ENCODE data around the gene RAB4B.
A peak's percentile ranks its signal among the peaks of the same experiment; 100 is the strongest.
"Not testable (repeated sequence)": the region's sequence is repeated elsewhere in the genome, so short reads cannot be mapped to it uniquely, and the experiment has no call there.

The RAB4B gene, protein sequence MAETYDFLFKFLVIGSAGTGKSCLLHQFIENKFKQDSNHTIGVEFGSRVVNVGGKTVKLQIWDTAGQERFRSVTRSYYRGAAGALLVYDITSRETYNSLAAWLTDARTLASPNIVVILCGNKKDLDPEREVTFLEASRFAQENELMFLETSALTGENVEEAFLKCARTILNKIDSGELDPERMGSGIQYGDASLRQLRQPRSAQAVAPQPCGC

DNA sequence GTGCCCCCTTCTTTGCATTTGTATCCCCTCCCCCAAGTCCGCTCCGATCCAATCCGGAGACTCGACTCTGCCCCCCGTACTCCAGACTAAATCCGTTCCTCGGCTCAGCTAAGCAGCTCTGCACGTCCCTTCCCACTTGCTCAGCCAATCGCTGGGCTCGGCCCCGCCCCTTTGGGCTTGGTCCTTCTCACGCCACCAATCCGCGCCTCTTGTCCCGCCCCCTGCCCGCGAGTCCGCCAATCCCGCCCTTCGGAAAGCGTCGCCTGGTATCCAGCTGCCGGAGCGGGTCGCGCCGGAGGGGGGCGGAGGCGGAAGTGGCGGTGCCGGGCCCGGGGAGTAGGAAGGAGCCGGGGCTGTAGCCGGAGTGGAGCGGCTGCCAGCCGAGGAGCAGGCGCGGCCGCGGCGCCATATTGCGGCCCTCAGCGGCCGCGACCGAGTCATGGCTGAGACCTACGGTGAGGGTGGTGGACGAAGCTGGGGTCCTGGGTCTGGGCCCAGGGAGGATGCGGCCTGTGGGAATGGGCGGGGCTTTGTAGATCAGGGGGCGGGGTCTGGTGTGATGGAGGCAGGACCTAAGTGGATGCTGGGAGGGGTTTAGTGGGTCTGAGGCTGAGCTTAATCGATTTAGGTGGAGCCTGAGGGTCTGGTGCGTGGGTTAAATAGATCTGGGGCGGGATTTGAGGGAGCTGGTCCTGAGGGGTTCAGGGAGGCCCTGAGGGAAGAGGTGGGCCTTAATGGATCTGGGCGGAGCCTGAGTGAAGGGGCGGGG is at the start of gene RAB4B:
Gene RAB4B, plus strand, starts transcription at position 311 of the 769 bp plus-strand sequence. Its CDS starts 129 bp downstream, at position 440.
- DNase-seq, result peak; percentile 98

DNA sequence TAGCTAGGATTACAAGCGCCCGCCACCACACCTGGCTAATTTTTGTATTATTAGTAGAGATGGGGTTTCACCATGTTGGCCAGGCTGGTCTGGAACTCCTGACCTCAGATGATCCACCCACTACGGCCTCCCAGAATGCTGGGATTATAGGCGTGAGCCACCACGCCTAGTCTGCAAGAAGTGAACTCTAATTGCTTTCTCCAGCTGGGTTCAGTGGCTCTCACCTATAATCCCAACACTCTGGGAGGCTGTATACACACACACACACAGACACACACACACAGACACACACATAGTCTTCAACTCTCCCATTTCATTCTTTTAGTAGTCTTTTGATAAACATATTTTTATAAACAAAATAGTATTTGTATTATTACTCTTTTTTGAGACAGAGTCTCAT is 48.0 kb upstream of the RAB4B start:
- not testable (repeated sequence) for DNase-seq

DNA sequence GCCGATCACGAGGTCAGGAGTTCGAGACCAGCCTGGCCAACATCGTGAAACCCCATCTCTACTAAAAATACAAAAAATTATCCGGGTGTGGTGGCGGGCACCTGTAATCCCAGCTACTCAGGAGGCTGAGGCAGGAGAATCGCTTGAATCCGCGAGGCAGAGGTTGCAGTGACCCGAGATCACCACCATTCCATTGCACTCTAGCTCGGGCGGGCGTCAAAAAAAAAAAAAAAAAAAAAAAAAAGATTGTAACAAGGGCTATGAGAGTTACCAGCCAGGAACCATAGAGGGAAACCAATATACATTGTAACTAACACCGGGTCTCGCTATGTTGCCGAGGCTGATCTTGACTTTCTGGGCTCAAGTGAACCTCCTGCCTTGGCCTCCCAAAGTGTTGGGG is 45.7 kb upstream of the RAB4B start:
- not testable (repeated sequence) for DNase-seq

DNA sequence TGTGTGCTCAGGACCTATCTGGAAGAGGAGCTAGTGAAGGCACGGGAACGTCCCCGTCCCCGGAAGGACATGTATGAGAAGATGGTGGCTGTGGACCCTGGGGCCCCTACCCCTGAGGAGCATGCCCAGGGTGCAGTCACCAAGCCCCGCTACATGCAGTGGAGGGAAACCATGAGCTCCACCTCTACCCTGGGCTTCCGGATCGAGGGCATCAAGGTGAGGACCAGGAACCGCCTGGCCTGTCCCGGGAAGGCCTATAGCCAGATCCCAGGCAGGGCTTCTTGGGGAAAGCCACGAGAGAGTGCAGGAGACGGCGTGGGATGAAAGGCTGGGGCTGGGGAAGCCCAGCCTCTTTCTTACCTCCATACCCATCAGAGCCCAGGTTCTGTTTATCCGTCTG is 44.9 kb upstream of the RAB4B start:
- DNase-seq, result no peak

DNA sequence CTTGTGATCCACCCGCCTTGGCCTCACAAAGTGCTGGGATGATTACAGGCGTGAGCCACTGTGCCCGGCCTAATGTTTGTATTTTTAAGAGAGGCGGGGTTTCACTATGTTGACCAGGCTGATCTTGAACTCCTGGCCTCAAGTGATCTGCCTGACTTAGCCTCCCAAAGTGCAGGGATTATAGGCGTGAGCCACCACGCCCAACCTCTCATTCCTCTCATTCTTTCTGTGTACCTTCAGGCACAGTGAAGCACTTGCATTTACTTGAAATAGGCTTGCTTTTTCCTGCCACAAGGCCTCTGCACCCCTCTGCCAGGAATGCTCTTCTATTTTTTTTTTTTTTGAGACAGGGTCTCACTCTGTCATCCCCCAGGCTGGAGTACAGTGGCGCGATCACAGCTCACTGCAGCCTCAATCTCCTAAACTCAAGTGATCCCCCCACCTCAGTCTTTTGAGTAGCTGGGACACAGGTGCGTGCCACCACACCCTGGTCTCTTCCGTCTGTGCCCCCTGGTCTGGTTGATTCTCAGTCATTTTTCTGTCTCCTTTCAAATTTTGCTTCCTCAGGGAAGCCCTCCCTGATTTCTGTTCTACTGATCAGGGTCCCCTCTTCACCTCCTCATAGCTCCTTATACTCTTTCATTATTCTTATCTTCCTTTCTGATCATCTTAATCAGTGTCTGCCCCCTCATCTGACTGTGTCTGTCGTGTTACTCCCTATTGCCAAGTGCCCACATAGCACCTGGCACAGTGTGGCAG is 42.9 kb upstream of the RAB4B start:
- DNase-seq, result no peak

DNA sequence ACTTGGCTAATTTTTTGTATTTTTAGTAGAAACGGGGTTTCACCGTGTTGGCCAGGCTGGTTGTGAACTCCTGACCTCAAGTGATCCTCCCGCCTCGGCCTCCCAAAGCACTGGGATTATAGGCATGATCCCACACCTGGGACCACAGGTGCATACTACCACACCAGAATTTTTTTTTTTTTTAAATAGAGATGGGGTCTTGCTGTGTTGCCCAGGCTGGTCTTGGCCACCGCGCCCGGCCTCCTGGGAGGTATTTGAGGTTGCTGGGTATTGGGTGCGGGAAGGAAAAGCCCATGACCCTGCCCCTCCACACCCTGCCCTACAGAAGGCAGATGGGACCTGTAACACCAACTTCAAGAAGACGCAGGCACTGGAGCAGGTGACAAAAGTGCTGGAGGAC is 41.4 kb upstream of the RAB4B start:
- DNase-seq, result no peak

DNA sequence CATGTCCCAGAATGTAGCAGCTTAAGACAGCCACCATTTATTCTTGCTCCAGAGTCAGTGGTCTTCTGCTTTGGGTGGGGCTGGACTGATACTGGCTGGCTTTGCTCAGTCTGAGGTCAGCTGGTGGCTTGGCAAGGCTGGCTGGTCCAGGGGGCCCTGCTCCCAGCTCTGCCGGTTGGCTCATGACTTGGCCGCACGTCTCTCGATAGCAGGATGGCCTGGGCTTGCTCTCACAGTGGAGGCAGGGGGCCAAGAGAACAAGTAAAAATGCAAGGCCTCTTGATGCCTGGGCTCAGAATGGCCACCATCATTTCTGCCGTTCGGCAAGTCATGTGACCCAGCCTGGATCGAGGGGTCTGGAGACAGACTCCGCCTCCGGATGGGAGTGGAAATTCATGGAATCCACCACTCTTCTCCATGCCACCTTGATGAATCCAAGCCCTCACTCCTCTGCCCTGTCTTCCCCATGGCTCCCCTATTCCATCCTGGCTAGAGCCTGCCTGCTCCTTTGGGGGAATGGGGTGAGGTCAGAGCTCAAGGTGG is 40.9 kb upstream of the RAB4B start:
- no peak for DNase-seq

DNA sequence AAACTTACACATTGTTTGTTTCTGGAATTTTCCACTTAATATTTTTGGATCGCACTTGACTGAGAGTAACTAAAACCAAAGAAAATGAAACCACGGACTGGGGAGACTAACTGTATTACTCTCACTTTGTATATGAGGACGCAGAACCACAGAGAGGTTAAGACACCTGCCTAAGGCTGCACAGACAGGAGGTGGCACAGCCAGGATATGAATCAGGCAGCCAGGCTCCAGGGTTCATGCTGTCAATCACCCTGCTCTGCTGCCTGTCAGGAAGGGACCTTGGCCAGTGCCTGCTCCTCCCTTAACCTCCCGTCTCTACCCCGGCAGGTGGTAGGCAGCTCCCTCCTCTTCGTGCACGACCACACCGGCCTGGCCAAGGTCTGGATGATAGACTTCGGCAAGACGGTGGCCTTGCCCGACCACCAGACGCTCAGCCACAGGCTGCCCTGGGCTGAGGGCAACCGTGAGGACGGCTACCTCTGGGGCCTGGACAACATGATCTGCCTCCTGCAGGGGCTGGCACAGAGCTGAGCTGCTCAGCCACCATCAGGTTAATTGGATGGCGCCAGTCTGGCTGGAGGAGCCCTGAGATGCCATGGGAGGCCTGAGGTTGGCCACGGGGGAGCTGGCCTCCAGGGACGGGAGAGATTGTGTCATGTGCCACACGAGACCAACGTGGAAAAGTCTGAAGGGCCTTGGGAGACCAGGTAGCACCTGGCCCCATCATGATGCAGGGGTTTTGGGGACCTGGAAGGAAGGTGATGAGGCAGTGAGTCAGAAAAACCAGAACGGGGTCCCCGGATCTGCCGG is 38.8 kb upstream of the RAB4B start:
- DNase-seq, result no peak

DNA sequence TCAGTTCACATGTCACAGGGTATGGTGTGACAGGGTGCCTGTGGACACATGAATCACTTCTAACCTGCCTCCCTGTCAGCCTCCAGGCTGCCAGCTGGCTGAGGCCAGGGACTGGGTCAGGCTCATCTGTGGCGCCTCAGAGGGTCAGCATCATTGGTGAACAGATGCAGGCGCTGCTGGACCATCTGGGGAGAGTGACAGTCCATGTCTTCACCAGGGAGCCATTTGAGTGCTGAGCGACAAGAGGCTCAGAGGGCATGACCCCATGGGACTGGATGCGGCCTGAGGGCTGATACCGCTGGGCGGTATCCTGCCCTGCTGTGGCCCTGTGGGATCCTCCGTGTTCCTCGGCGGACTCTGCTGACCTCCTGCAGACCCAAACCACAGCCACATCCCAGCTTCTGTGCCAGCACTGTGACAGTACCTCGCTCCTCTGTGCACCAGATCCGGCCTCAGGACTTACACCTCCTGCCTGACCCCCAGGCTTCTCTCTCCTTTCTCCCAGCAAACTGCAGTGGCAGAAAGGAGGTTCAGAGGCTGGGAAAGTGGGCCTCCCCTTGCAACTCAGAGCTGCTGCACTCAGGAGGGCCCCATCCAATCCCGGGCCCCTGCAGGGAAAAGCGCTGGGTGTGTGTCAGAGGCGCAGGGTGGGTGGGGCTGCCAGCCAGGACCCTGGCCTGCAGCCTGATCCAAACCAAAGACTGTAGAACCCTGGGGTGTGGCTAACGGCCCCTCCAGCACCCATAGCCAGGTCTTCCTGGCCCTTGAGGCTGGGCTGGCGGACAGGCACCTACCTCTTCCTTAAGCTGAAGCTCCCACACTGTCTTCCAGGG is 38.0 kb upstream of the RAB4B start:
- no peak for DNase-seq

DNA sequence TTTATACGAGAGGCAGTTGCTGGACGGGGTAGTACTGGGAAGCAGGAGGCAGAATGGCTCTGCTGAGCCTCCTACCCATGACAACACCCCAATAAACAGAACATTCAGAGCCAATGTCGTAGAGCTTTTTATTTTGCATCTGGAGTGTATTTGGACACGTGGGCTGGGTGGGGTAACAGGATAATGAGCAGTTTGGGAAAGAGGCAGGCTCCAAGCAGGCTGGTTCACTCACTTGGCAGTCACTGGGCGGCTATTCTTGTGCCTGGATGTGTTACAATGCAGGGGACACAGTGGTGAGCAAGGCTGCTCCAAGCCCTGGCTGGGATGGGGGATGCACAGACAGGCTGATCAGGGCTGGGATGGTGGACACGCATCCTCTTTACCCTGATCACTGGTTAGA is 37.3 kb upstream of the RAB4B start:
- DNase-seq, result no peak

DNA sequence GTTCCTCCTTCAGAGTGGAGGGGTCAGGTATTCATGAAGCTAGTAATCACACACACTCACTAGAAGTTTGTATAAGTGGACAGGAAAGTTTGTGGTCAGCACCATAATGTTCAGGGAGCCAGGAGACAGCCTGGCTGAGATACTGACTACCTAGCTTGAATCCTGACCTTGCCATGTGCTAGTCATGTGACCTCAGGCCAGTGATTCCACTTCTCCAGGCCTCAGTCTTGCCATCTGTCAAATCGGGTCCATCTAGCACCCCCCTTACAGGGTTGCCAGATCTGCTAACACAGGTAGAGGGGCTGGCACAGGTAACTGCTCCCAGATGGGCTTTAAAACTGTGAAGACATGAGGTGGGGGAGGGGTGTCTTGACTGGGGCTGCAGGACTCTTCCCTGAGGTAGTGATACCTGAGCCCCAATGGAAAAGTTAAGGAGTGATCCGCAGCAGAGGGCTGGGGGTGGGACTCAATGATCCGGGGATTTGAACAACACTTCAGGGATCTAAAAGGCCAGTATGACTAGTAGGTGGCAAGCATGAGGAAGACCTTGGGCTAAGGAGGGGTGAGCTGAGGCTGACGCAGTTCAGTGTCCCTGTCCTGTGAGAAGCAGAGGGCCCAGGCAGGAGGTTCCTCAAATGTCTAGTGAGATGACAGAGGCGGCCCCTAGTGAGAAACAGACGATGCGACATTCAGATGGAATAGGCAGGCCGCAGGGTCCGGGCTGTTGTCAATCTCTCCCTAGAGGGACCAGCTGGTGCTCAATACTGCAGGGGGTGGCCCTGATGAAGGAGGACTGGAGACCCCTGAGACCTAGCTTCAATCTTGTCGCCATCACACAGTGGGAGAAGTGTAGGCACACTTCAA is 36.3 kb upstream of the RAB4B start:
- DNase-seq, result no peak

DNA sequence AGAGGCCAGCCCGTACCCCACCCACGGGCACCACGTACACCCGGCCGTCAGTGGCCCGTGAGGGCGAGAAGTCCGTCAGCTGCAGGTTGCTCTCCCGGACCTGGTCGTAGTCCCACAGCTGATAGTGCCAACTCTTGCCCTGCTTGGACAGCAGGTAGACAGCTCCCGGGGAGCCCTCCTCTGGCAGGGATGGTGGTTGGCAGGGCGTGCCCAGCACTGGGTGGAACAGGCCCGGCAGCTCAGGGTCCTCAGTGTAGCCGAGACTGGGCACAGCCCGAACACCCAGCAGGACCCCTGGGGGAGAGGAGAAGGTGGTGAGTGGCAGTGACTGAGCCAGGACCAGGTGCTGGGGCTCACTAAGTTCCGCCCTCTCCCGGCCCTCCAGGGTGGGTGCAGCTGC is 35.6 kb upstream of the RAB4B start:
- DNase-seq, result no peak

DNA sequence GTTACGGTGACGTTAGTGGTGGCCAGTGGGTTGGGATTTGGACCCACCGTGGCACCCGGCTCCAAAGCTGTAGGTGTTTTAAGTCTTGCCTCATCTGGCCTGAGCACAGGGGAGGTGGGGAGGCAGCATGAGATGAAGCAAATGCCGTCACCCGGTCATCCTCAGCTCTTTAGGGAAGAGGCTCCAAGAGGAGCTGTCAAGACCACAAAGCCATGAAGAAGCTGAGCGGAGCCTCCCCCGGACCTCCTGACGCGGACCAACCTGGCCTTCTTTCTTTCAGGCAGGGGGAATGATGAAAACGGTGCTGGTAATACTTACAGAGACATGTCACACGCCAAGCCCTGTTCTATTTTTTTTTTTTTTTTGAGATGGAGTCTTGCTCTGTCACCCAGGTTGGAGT is 35.2 kb upstream of the RAB4B start:
- DNase-seq, result no peak

DNA sequence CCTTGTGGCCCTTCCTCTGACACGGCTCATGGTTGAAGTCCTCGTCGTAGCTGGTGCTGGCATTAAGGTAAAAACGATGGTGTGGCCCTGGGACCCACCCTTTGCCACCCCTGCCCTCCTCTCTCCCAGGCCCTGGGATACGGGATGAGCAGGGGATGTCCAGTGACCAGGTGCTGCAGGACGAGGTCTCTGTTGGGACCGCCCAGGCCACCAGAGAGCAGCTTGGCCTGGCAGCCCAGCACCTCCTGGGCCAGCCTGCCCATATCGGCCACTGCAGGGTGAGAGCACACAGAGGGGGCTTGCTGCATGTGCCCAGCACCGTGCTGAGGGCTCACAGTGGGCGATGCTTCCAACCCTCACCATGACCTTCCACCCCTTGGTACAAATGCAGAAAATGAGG is 34.1 kb upstream of the RAB4B start:
- no peak for DNase-seq

DNA sequence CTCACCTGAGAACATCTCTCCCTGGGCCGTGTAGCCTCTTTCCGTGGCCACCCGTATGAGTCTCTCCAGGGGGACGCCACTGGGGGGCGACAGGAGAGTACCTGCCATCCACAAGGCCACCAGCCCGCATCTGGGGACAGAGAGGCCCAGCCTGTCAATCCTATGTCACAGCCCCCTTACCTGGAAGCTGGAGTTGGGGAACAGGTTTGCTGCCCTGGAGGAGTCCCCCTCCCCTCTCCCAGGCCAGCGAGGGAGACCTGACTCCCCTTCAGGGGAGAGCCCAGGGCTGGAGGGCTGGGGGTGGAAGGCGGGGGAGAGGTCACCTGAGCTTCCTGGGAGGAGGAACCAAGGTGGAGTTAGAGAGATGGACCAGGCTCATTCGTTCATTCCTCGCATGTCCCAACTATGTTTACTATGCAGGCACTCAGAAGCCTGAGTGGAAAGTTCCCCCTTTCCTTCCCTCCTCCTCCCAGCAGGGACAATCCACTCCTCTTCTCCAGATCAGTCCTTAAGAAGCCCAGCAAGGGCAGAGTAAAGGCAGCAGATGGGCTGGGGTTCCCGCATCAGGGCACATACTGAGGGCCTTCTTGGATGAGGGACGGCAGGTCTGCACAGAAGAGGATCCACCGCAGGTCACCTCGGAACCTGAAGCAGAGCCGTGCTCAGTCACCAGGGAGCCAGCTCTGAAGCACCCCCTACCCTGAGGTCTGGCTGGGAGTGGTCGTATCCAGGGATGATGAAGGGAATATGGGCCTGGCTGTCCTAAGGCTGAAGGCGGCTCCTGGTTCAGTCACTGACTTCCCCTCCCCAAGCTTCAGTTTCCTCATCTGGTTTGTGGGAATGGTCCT is 33.3 kb upstream of the RAB4B start:
- no peak for DNase-seq

DNA sequence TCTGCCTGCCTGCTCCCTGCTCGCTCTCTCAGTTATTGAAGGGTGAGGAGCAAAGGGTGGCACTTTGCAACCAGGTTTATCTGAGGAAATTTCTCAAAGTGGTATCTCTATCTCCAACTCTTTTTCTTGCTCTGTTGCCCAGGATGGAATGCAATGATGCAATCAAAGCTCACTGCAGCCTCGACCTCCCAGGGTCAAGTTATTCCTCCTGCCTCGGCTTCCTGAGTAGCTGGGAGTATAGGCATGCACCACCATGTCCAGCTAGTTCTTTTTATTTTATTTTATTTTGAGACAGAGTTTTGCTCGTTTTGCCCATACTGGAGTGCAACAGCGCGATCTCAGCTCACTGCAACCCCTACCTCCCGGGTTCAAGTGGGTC is 32.7 kb upstream of the RAB4B start:
- no peak for DNase-seq

DNA sequence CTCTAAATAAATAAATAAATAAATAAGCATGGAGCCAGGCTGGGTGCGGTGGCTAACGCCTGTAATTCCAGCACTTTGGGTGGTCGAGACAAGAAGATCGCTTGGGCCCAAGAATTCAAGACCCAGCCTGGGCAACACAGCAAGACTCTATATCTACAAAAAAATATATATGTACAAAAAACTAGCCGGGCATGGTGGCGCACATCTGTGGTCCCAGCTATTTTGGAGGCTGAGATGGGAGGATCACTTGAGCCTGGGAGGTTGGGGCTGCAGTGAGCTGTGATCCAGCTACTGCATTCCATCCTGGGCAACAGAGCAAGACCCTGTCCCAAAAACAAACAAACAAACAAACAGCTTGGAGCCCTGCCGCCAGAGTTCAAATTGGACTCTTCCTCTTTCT is 30.5 kb upstream of the RAB4B start:
- DNase-seq, result no peak

DNA sequence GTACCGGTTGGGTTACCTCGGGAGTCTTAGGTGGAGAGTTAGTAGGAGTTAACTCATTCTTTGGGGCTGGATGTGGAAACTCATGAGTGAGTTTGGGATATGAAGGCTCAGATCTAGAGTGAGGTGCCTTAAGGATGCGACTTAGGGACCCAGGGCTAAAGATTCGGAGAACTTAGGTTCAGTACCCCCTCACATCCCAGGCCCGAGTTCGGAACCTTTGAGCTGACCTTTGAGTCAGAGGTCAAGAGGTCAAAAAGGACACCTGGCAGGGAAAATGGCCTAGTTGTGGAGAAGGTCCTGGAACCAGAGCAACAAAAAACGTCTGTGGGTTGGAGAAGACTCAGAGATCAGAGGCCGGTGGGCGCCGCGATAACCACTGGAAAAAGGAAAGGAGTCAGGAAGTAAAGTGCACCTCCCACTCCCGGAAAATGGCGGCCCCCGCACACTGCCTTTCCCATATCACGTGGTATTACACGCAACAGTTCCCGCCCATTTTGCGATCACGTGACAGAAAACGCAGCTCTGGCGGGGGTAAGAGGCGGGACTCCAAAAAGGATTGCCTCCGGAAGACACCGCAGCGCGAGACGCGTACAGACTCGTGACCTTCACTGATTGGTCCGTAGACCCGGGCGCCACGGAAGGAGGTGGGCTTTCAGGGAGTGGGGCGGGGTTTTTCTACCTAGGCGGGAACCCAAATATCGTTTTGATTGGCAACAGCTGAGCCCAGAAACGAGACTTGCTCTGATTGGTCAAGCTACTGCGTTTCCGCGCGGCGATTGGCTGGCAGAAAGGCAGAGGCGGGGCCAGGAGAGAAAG is 27.8 kb upstream of the RAB4B start, which contains the start of gene ACTMAP:
Gene ACTMAP, minus strand, starts transcription at position 420 of the 816 bp plus-strand sequence. CDS start 674 bp downstream, outside the sequence.
- peak; percentile 99 for DNase-seq

All from NCI-H1092 (cell line).